ENCODE results near the gene CANT1.
"Not testable (repeated sequence)": the region's sequence is repeated elsewhere in the genome, so short reads cannot be mapped to it uniquely, and the experiment has no call there.

DNA sequence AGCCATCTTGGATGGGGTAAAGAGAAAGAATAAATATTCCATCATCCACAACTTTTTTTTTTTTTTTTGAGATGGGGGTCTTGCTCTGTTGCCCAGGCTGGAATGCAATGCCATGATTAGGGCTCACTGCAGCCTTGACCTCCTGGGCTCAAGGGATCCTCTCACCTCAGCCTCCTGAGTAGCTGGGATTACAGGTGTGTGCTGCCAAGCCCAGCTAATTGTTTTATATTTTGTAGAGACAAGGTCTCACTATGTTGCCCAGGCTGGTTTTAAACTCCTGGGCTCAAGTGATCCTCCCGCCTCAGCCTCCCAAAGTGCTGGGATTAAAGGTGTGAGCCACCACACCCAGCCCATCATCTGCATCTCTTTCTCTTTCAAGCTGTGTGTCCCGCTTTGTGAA lies 12.4 kb upstream of the CANT1 start:
- TF ChIP-seq, protein P1, sequence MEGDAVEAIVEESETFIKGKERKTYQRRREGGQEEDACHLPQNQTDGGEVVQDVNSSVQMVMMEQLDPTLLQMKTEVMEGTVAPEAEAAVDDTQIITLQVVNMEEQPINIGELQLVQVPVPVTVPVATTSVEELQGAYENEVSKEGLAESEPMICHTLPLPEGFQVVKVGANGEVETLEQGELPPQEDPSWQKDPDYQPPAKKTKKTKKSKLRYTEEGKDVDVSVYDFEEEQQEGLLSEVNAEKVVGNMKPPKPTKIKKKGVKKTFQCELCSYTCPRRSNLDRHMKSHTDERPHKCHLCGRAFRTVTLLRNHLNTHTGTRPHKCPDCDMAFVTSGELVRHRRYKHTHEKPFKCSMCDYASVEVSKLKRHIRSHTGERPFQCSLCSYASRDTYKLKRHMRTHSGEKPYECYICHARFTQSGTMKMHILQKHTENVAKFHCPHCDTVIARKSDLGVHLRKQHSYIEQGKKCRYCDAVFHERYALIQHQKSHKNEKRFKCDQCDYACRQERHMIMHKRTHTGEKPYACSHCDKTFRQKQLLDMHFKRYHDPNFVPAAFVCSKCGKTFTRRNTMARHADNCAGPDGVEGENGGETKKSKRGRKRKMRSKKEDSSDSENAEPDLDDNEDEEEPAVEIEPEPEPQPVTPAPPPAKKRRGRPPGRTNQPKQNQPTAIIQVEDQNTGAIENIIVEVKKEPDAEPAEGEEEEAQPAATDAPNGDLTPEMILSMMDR (conservative IDR thresholded peaks at IDR 0.05), result not testable (repeated sequence)
- TF ChIP-seq EZH2 (IDR thresholded peaks at IDR 0.05; ENCODE audit: low read depth), result not testable (repeated sequence)

All from PC-9 (cell line).